Epithelial cell of esophagus (primary cell): ENCODE measurements around the gene UBE3D.

Experiments
- DNase-seq: peaks from one replicate; pipeline ENCODE4 v3.0.0; 2010; ENCODE audit warnings: low read depth
- H3K4me3 ChIP-seq: 2 replicates; pipeline ENCODE4 v1.5.1; 2011; ENCODE audit warnings: mild to moderate bottlenecking, low read length, control low read depth
- CTCF ChIP-seq: IDR thresholded peaks from 2 replicates; pipeline ENCODE4 v1.5.1; 2011; ENCODE audit warnings: low read depth, mild to moderate bottlenecking, low read length, control low read depth, inconsistent platforms; ENCODE audit not compliant: insufficient read depth; ENCODE audit errors: missing control alignments

Gene UBE3D

GRCh38 chr6:83006270-83006905 lies 59.3 kb downstream of the UBE3D start:
- no peak overlapping the region for H3K4me3 ChIP-seq
- no peak for TF ChIP-seq CTCF
- DNase-seq = no peak

- DNase-seq = no peak
- TF ChIP-seq CTCF = no peak
- no peak overlapping the region for H3K4me3 ChIP-seq
Measured at GRCh38 chr6:82996156-82996555, 69.5 kb downstream of the UBE3D start.

GRCh38 chr6:82995066-82995465 lies 70.6 kb downstream of the UBE3D start:
- TF ChIP-seq CTCF = no peak
- no peak overlapping the region for H3K4me3 ChIP-seq
- no peak for DNase-seq

- no peak overlapping the region for H3K4me3 ChIP-seq
- TF ChIP-seq CTCF = no peak
- no peak for DNase-seq
Measured at GRCh38 chr6:82989736-82990290, 75.8 kb downstream of the UBE3D start.

- TF ChIP-seq CTCF = no peak
- no peak overlapping the region for H3K4me3 ChIP-seq
- no peak for DNase-seq
Measured at GRCh38 chr6:82988930-82989351, 76.7 kb downstream of the UBE3D start.

- no peak for TF ChIP-seq CTCF
- no peak overlapping the region for H3K4me3 ChIP-seq
- DNase-seq = no peak
Measured at GRCh38 chr6:82987951-82988350, 77.7 kb downstream of the UBE3D start.

- no peak overlapping the region for H3K4me3 ChIP-seq
- no peak for DNase-seq
- no peak for TF ChIP-seq CTCF
Measured at GRCh38 chr6:82987416-82987815, 78.2 kb downstream of the UBE3D start.
